GM12865 (cell line): ENCODE measurements around the gene PTPN23.

Experiments
- DNase-seq: peaks from one replicate; pipeline ENCODE4 v3.0.0; 2010; ENCODE audit warnings: low read depth
- H3K4me3 ChIP-seq: 2 replicates; pipeline ENCODE4 v1.5.1; 2011; ENCODE audit warnings: mild to moderate bottlenecking, low read depth, low read length, control low read depth
- CTCF ChIP-seq: IDR thresholded peaks from 2 replicates; pipeline ENCODE4 v1.5.1; 2011; ENCODE audit warnings: low read length, control low read depth, low read depth, inconsistent platforms; ENCODE audit not compliant: insufficient read depth; ENCODE audit errors: missing control alignments

Gene PTPN23

GRCh38 chr3:47409688-47410416 lies 29.0 kb downstream of the PTPN23 start:
- no peak for TF ChIP-seq CTCF
- no peak overlapping the region for H3K4me3 ChIP-seq
- DNase-seq = no peak

GRCh38 chr3:47410417-47410720 lies 29.5 kb downstream of the PTPN23 start:
- no peak for DNase-seq
- no peak overlapping the region for H3K4me3 ChIP-seq
- no peak for TF ChIP-seq CTCF

GRCh38 chr3:47410801-47411646 lies 30.2 kb downstream of the PTPN23 start:
- TF ChIP-seq CTCF = no peak

GRCh38 chr3:47411696-47412452 lies 31.1 kb downstream of the PTPN23 start:
- TF ChIP-seq CTCF = no peak
- H3K4me3 ChIP-seq = no peak overlapping the region
- DNase-seq = no peak

More at GRCh38 chr3:47410801-47411646, 30.2 kb downstream of the PTPN23 start:
- H3K4me3 ChIP-seq = no peak overlapping the region
- DNase-seq = no peak

GRCh38 chr3:47412453-47412756 lies 31.6 kb downstream of the PTPN23 start:
- TF ChIP-seq CTCF = no peak
- no peak overlapping the region for H3K4me3 ChIP-seq
- DNase-seq = no peak

GRCh38 chr3:47412842-47413520 lies 32.2 kb downstream of the PTPN23 start:
- H3K4me3 ChIP-seq = no peak overlapping the region
- DNase-seq = no peak
- no peak for TF ChIP-seq CTCF
